ENCODE results near the gene TOX3. TPM values are rescaled to one million over a fixed set of nuclear protein-coding genes. Genes with fewer than 3 reads are reported as not detected.
A peak's percentile ranks its signal among the peaks of the same experiment; 100 is the strongest.

TOX3 gene
- total and polyA plus RNA-seq, 2 of the 13 experiments (the other 11 are each of a cell fraction or from before 2014, with no cell fraction given), result 14.5 to 98.6 TPM

GRCh38 chr16:52451971-52452421 lies 94.9 kb downstream of the TOX3 start (continued):
- TF ChIP-seq ZGPAT (CRISPR knock-in tag; IDR thresholded peaks at IDR 0.05), result peak; percentile 78; the same call in 1 of the 2 replicates
- no peak for TF ChIP-seq LCORL (IDR thresholded peaks at IDR 0.05)
- no peak for TF ChIP-seq LCORL (CRISPR knock-in tag; IDR thresholded peaks at IDR 0.05)
- TF ChIP-seq MIER3 (CRISPR knock-in tag; IDR thresholded peaks at IDR 0.05; ENCODE audit: borderline replicate concordance), result no peak
- TF ChIP-seq DPF2 (CRISPR knock-in tag; IDR thresholded peaks at IDR 0.05; ENCODE audit: borderline replicate concordance, low read depth), result no peak
- TF ChIP-seq HNRNPUL1 (IDR thresholded peaks at IDR 0.05; ENCODE audit: low read depth, low read length), result peak; percentile 95
- no peak for TF ChIP-seq SATB2 (CRISPR knock-in tag; IDR thresholded peaks at IDR 0.05)
- TF ChIP-seq ZNF564 (CRISPR knock-in tag; IDR thresholded peaks at IDR 0.05), result no peak
- TF ChIP-seq SALL1 (CRISPR knock-in tag; IDR thresholded peaks at IDR 0.05), result peak; percentile 20; the same call in 1 of the 2 replicates
- no peak for TF ChIP-seq RBFOX2 (IDR thresholded peaks at IDR 0.05; ENCODE audit: low read depth, low read length)
- TF ChIP-seq MIER2 (CRISPR knock-in tag; IDR thresholded peaks at IDR 0.05), result 0 out of 2 replicates have a peak, but pooled peaks have one; percentile 21
- no peak for TF ChIP-seq NAIF1 (CRISPR knock-in tag; IDR thresholded peaks at IDR 0.05; ENCODE audit: borderline replicate concordance)
- TF ChIP-seq CBX1 (IDR thresholded peaks at IDR 0.05; ENCODE audit: low read depth), result no peak
- TF ChIP-seq MAX (IDR thresholded peaks at IDR 0.05), result no peak
- TF ChIP-seq MEIS2 (CRISPR knock-in tag; IDR thresholded peaks at IDR 0.05), result 0 out of 2 replicates have a peak, but pooled peaks have one; percentile 62
- no peak for TF ChIP-seq ZNF138 (CRISPR knock-in tag; IDR thresholded peaks at IDR 0.05; ENCODE audit: low read depth)
- TF ChIP-seq ZSCAN12 (CRISPR knock-in tag; IDR thresholded peaks at IDR 0.05), result no peak
- peak; percentile 66; the same call in 1 of the 2 replicates for TF ChIP-seq ZMYM2 (CRISPR knock-in tag; IDR thresholded peaks at IDR 0.05)
- TF ChIP-seq ELF3 (CRISPR knock-in tag; IDR thresholded peaks at IDR 0.05), result peak; percentile 60
- TF ChIP-seq SALL2 (CRISPR knock-in tag; IDR thresholded peaks at IDR 0.05), result no peak
- no peak for TF ChIP-seq ZNF260 (CRISPR knock-in tag; IDR thresholded peaks at IDR 0.05; ENCODE audit: borderline replicate concordance, low read depth)
- TF ChIP-seq PAF1 (CRISPR knock-in tag; IDR thresholded peaks at IDR 0.05), result no peak
- peak in 1 of 2 experiments; percentile 73; a peak in 1 of 4 replicates for TF ChIP-seq EP300 (IDR thresholded peaks at IDR 0.05; ENCODE audit: low read depth in 2 of 2, low read length in 2 of 2)
- TF ChIP-seq EP300 (CRISPR knock-in tag; IDR thresholded peaks at IDR 0.05; ENCODE audit: borderline replicate concordance), result peak; percentile 33; the same call in 1 of the 2 replicates
- TF ChIP-seq ZC3H13 (CRISPR knock-in tag; IDR thresholded peaks at IDR 0.05), result no peak
- no peak for TF ChIP-seq RFXAP (CRISPR knock-in tag; IDR thresholded peaks at IDR 0.05; ENCODE audit: borderline replicate concordance)
- TF ChIP-seq ZFY (CRISPR knock-in tag; IDR thresholded peaks at IDR 0.05), result no peak
- TF ChIP-seq ISL2 (CRISPR knock-in tag; IDR thresholded peaks at IDR 0.05), result peak; percentile 66
- TF ChIP-seq CENPBD1 (CRISPR knock-in tag; IDR thresholded peaks at IDR 0.05; ENCODE audit: borderline replicate concordance, low read depth), result no peak
- no peak for TF ChIP-seq TCF12 (IDR thresholded peaks at IDR 0.05)
- TF ChIP-seq TCF12 (CRISPR knock-in tag; IDR thresholded peaks at IDR 0.05), result no peak
- TF ChIP-seq SIX4 (CRISPR knock-in tag; IDR thresholded peaks at IDR 0.05), result peak; percentile 78
- no peak for TF ChIP-seq NFE2L1 (CRISPR knock-in tag; IDR thresholded peaks at IDR 0.05; ENCODE audit: borderline replicate concordance)
- no peak for TF ChIP-seq ZNF572 (CRISPR knock-in tag; IDR thresholded peaks at IDR 0.05)
- no peak for TF ChIP-seq ZNF567 (CRISPR knock-in tag; IDR thresholded peaks at IDR 0.05; ENCODE audit: borderline replicate concordance)
